PC-3 (cell line): ENCODE data around the gene EFCAB6.

Source experiments
- EZH2phosphoT487 ChIP-seq: fragments of 300-600 bp; sonication (generic); IDR thresholded peaks from 2 replicates; pipeline ENCODE4 v1.6.1; 2018; ENCODE audit warnings: mild to moderate bottlenecking, antibody characterized with exemption, low read length, borderline replicate concordance
- TF ChIP-seq, protein P1 (sequence below): fragments of 300-600 bp; sonication (generic); conservative IDR thresholded peaks from 2 replicates; pipeline ENCODE4 v1.5.1; 2017; ENCODE audit warnings: antibody characterized with exemption, low read depth, mild to moderate bottlenecking, low read length

DNA sequence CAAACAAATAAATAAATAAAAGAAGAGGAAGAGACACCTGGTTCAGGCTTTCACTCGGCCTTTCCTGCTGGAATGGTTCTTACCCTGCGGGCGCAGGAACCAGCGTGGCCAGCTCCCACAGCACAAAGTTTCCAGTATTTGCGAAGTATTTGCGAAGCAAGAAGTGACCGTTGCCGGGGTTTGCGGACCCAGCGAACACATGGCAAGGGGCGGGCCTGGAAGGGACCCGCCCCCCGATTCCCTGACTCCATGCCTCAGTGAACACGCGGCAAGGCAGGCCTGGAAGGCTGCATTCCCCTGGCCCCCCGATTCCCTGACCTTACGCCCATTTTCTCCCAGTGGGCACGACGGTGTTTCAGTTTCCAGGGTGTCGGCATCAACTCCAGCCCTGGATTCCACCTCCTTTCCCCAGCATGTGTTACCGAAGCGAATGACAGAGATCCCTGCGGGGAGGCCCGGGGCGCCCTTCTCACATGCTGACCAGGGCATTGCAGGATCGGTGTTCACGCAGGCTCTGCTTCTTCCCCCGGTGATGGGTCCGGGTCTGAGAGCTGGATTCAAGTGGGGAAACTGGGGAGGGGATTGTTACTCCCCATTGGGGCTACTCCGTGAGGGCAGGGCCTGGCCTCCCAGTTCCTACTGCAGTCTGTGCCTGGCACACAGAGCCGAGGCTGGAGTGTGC lies 297.5 kb downstream of the EFCAB6 start:
- TF ChIP-seq, protein P1, sequence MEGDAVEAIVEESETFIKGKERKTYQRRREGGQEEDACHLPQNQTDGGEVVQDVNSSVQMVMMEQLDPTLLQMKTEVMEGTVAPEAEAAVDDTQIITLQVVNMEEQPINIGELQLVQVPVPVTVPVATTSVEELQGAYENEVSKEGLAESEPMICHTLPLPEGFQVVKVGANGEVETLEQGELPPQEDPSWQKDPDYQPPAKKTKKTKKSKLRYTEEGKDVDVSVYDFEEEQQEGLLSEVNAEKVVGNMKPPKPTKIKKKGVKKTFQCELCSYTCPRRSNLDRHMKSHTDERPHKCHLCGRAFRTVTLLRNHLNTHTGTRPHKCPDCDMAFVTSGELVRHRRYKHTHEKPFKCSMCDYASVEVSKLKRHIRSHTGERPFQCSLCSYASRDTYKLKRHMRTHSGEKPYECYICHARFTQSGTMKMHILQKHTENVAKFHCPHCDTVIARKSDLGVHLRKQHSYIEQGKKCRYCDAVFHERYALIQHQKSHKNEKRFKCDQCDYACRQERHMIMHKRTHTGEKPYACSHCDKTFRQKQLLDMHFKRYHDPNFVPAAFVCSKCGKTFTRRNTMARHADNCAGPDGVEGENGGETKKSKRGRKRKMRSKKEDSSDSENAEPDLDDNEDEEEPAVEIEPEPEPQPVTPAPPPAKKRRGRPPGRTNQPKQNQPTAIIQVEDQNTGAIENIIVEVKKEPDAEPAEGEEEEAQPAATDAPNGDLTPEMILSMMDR = no peak
- no peak for TF ChIP-seq EZH2phosphoT487
